GM23248 (cell line): ENCODE measurements around the gene PRICKLE2. TPM values are rescaled to one million over a fixed set of nuclear protein-coding genes. Genes with fewer than 3 reads are reported as not detected.
A peak's percentile ranks its signal among the peaks of the same experiment; 100 is the strongest.

Experiments
- DNase-seq: peaks from one replicate; pipeline ENCODE4 v3.0.0-alpha.2; 2015
- H2AFZ ChIP-seq: fragments of 200-600 bp; sonication (generic); 2 replicates; pipeline ENCODE4 v1.6.1; 2016; ENCODE audit warnings: antibody characterized with exemption
- H3F3A ChIP-seq: fragments of 200-600 bp; sonication (generic); 2 replicates; pipeline ENCODE4 v1.6.1; 2016; ENCODE audit warnings: mild to moderate bottlenecking, antibody characterized with exemption, mixed run types; ENCODE audit not compliant: insufficient read depth
- H3K27ac ChIP-seq: fragments of 200-600 bp; sonication (generic); 2 replicates; pipeline ENCODE4 v1.5.1; 2016; ENCODE audit warnings: mild to moderate bottlenecking
- H3K27me3 ChIP-seq: fragments of 200-600 bp; sonication (generic); replicated peaks from 2 replicates; pipeline ENCODE4 v1.6.1; 2016; ENCODE audit warnings: mild to moderate bottlenecking; ENCODE audit not compliant: insufficient read depth
- H3K36me3 ChIP-seq: fragments of 200-600 bp; sonication (generic); 2 replicates; pipeline ENCODE4 v1.6.1; 2016; ENCODE audit warnings: low read depth, mild to moderate bottlenecking
- H3K4me1 ChIP-seq: fragments of 200-600 bp; sonication (generic); 2 replicates; pipeline ENCODE4 v1.6.1; 2016; ENCODE audit warnings: mild to moderate bottlenecking; ENCODE audit not compliant: insufficient read depth
- H3K4me2 ChIP-seq: fragments of 200-600 bp; sonication (generic); one replicate; pipeline ENCODE4 v1.6.1; 2016; ENCODE audit warnings: mild to moderate bottlenecking; ENCODE audit not compliant: unreplicated experiment
- H3K4me3 ChIP-seq: fragments of 200-600 bp; sonication (generic); 2 replicates; pipeline ENCODE4 v1.5.1; 2016; ENCODE audit warnings: mild to moderate bottlenecking
- H3K79me2 ChIP-seq: fragments of 200-600 bp; sonication (generic); 2 replicates; pipeline ENCODE4 v1.6.1; 2016; ENCODE audit warnings: mild to moderate bottlenecking; ENCODE audit not compliant: insufficient read depth
- H3K9ac ChIP-seq: fragments of 200-600 bp; sonication (generic); 2 replicates; pipeline ENCODE4 v1.6.1; 2016; ENCODE audit warnings: mild to moderate bottlenecking
- H3K9me2 ChIP-seq: fragments of 200-600 bp; sonication (generic); 2 replicates; pipeline ENCODE4 v1.6.1; 2016; ENCODE audit warnings: mixed run types, mild to moderate bottlenecking, moderate library complexity; ENCODE audit not compliant: insufficient read depth
- H3K9me3 ChIP-seq: fragments of 200-600 bp; sonication (generic); one replicate; pipeline ENCODE4 v1.6.1; 2017; ENCODE audit warnings: low read depth
- H4K20me1 ChIP-seq: fragments of 200-600 bp; sonication (generic); 2 replicates; pipeline ENCODE4 v1.6.0; 2016; ENCODE audit not compliant: insufficient read depth
- EZH2 ChIP-seq: fragments of 200-600 bp; sonication (generic); IDR thresholded peaks from 2 replicates; pipeline ENCODE4 v1.6.1; 2018; ENCODE audit warnings: antibody characterized with exemption, mild to moderate bottlenecking; ENCODE audit not compliant: insufficient read depth, poor library complexity, severe bottlenecking
- EZH2phosphoT487 ChIP-seq: fragments of 200-600 bp; sonication (generic); IDR thresholded peaks from 2 replicates; pipeline ENCODE4 v1.6.1; 2018; ENCODE audit warnings: antibody characterized with exemption, moderate library complexity, mild to moderate bottlenecking, low read depth; ENCODE audit not compliant: insufficient read depth
- WGBS, 2 experiments: methylation state at CpG; one replicate each; pipeline ENCODE4 v1.1.6; 2015 to 2017; ENCODE audit warnings: low lambda C conversion rate in 2 of 2, low coverage in 1 of 2; ENCODE audit errors: missing lambda C conversion rate in 2 of 2; 5-methylcytosine and 5-hydroxymethylcytosine counted together
- in situ Hi-C: fragments of 300-500 bp; cut with MboI; formaldehyde crosslinking; loops from 2 replicates; pipeline ENCODE4 v1.15.0; 2020
- polyA plus RNA-seq: library from polyadenylated mRNA; unstranded; fragments of >200 nt; fragmentation: Nextera tagmentation; extraction: Ambion mirVana; gene quantifications from 2 replicates; pipeline ENCODE4 v1.2.1, GENCODE V29; 2016
- total RNA-seq: library from RNA; depleted of rRNA; stranded (reverse); fragments of >200 nt; shearing (Covaris generic); gene quantifications from 2 replicates; pipeline ENCODE4 v1.2.3, GENCODE V29; 2014

The PRICKLE2 gene
- total and polyA plus RNA-seq, 2 experiments from 2014 or later = 7.3 to 19.6 TPM

DNA sequence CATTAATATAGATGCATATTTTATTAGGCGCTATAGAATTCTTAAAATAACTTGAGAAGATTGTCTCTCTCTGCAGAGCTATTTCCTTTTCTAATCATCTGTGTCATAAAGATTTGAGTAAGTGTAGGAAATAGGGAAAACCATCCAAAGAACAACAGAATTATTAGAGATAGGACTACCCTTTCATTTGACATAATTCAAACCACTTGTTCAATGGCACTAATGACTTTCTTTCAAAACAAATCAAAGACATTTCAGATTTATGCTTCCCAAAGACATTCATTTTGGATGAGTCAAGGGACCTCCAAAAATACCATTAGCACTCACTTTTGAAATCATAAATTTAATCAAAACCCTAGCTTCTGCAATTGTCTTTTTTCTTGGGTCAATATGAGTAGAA, 29.5 kb downstream of the PRICKLE2 start:
- Histone ChIP-seq H3K9ac (no peak overlapping the region), H3K9me2 (no peaks in the 10 kb centered on the region), H3F3A (peaks cover 25% of the 10 kb centered on the region), H3K36me3 (peaks cover 14% of the 10 kb centered on the region), H2AFZ (no peak overlapping the region), H3K27ac (no peak overlapping the region), H3K4me3 (no peak overlapping the region), H3K4me2 (no peak overlapping the region), H3K27me3 (no peaks in the 10 kb centered on the region), H3K4me1 (peaks cover 21% of the 10 kb centered on the region), H3K9me3 (no peaks in the 10 kb centered on the region), H3K79me2 (peaks cover 92% of the 10 kb centered on the region), H4K20me1 (no peaks in the 10 kb centered on the region)
- in situ Hi-C loops = no loop called here
- DNase-seq = no peak
- TF ChIP-seq EZH2 (no peak), EZH2phosphoT487 (no peak)
- 45 to 50% methylated on average over 1 of the region's 1 CpG for WGBS, 2 experiments

GRCh38 chr3:64191822-64192221, 33.4 kb downstream of the PRICKLE2 start:
- Histone ChIP-seq H3K4me2 (no peak overlapping the region), H3K9ac (peak overlapping the region; percentile 23; the same call in 1 of the 2 replicates), H3K79me2 (peaks cover 84% of the 10 kb centered on the region), H2AFZ (no peak overlapping the region), H3K36me3 (peaks cover 4% of the 10 kb centered on the region; the same call in 1 of the 2 replicates), H3K9me2 (no peaks in the 10 kb centered on the region), H3K9me3 (no peaks in the 10 kb centered on the region), H3K27ac (peak overlapping the region; percentile 97), H3F3A (peaks cover 65% of the 10 kb centered on the region), H3K27me3 (no peaks in the 10 kb centered on the region), H4K20me1 (no peaks in the 10 kb centered on the region), H3K4me1 (peaks cover 61% of the 10 kb centered on the region), H3K4me3 (no peak overlapping the region)
- no peak for TF ChIP-seq EZH2
- WGBS, 2 experiments = 93 to 99% methylated on average over 6 of the region's 6 CpGs
- no peak for DNase-seq
- in situ Hi-C loops = no loop called here

DNA sequence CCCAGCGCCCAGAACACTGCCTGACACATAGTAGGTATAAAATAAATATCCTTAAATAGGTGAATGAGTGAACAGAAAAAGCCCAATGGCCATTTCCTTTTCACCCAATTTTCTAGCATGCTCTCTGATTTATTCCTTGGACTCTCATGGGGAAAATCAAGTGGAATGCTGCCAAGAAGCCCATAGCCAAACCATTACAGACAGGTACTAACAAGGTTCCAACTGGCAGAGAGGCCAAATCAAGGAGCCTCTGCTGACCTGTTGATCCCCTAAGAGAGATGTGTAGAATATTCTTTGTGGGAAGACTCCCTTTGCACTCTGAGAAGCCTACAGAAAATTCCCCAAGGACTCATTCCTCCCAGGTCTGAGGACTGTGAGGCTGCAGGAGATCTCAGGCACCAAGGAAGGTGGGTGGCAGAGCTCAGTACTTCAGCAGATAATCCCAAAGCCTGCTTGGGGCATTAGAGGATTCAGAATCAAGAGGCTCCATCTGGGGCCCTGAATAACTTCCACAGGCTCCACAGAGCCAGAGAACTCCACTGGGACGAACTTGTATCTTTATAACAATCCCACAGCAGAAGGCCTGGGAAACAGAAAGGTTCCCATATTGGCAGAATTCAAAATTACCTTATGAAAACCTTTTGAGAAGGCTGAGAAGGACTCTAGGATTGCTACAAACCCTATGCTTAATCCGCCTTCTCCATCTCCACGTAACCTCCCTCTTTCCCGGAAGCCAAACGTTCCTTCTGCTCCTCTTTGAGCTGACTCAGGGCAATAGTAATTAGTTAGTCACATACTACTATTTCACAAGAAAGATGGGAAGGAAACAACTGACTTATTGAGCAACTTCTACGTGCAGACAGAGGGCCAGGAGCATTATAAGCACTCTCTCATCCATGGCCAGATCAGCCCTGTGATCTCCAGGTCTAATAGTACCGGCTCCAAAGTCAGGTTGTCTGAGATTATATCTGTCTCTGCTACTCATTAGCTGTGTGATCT, 34.5 kb downstream of the PRICKLE2 start:
- H3K4me1 ChIP-seq = peaks cover 67% of the 10 kb centered on the region
- H3K4me2 ChIP-seq = peak overlapping the region; percentile 59
- in situ Hi-C loops = no loop called here
- TF ChIP-seq EZH2 (no peak), EZH2phosphoT487 (no peak)
- peak overlapping the region; percentile 63 for H3K9ac ChIP-seq
- no peaks in the 10 kb centered on the region for H3K9me2 ChIP-seq
- no peaks in the 10 kb centered on the region for H3K36me3 ChIP-seq
- peaks cover 81% of the 10 kb centered on the region for H3K79me2 ChIP-seq
- no peaks in the 10 kb centered on the region for H3K27me3 ChIP-seq
- WGBS, 2 experiments = 11 to 12% methylated on average over 8 of the region's 8 CpGs
- DNase-seq = peak; percentile 97
- H3F3A ChIP-seq = peaks cover 75% of the 10 kb centered on the region
- H4K20me1 ChIP-seq = no peaks in the 10 kb centered on the region
- H3K9me3 ChIP-seq = no peaks in the 10 kb centered on the region
- peak overlapping the region; percentile 8; the same call in 1 of the 2 replicates for H2AFZ ChIP-seq
- peak overlapping the region; percentile 97 for H3K27ac ChIP-seq
- no peak overlapping the region; the same call in 1 of the 2 replicates for H3K4me3 ChIP-seq

DNA sequence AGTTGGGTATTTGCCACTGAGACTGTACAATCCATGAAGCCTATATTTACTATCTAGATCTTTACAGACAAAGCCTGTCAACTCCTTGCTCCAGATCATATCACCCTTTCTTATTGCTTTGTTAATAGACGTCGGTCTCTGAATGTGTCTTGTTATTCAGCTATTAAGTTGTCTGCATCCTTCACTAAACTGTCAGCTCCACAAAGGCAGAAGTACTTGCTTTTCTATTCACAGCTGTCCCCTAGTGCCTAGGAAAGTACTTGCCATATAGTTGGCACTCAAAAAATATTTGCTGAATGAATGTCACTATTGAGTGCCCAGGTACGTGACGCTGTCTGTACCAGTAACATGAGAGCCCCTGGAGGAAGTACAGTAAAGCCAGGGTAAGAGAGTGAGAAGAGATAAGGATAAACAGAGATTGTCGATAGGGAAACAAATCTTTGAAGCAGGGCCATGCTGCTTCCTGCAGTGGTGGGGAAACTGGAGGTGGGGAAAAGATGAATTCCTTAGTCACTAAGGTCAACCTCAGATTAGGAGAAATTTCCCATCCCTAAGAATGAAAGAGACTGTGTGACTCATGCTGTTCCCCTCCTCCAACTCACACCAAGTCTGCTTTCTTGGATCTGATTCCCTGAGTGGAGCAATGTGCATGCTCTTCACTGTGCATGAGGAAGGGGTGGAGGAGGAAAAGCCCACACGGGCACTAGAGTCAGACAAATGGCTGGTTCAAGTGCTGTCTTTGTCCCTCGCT, 36.3 kb downstream of the PRICKLE2 start:
- in situ Hi-C loops = no loop called here
- Histone ChIP-seq H3K27ac (peak overlapping the region; percentile 97), H3K27me3 (no peaks in the 10 kb centered on the region), H3K9ac (peak overlapping the region; percentile 78), H3K4me3 (peak overlapping the region; percentile 45), H3K9me2 (no peaks in the 10 kb centered on the region), H3K4me2 (peak overlapping the region; percentile 79), H3K79me2 (peaks cover 81% of the 10 kb centered on the region), H3K36me3 (no peaks in the 10 kb centered on the region), H3K4me1 (peaks cover 78% of the 10 kb centered on the region), H3F3A (peaks cover 84% of the 10 kb centered on the region), H4K20me1 (no peaks in the 10 kb centered on the region), H3K9me3 (no peaks in the 10 kb centered on the region), H2AFZ (no peak overlapping the region)
- DNase-seq = peak; percentile 87
- TF ChIP-seq EZH2phosphoT487 = no peak
- TF ChIP-seq EZH2 = no peak
- WGBS, 2 experiments = 16 to 17% methylated on average over 7 of the region's 7 CpGs
